Measurements from ENCODE around the gene MBD3.
"Not testable (repeated sequence)": the region's sequence is repeated elsewhere in the genome, so short reads cannot be mapped to it uniquely, and the experiment has no call there.

Gene MBD3, protein sequence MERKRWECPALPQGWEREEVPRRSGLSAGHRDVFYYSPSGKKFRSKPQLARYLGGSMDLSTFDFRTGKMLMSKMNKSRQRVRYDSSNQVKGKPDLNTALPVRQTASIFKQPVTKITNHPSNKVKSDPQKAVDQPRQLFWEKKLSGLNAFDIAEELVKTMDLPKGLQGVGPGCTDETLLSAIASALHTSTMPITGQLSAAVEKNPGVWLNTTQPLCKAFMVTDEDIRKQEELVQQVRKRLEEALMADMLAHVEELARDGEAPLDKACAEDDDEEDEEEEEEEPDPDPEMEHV

DNA sequence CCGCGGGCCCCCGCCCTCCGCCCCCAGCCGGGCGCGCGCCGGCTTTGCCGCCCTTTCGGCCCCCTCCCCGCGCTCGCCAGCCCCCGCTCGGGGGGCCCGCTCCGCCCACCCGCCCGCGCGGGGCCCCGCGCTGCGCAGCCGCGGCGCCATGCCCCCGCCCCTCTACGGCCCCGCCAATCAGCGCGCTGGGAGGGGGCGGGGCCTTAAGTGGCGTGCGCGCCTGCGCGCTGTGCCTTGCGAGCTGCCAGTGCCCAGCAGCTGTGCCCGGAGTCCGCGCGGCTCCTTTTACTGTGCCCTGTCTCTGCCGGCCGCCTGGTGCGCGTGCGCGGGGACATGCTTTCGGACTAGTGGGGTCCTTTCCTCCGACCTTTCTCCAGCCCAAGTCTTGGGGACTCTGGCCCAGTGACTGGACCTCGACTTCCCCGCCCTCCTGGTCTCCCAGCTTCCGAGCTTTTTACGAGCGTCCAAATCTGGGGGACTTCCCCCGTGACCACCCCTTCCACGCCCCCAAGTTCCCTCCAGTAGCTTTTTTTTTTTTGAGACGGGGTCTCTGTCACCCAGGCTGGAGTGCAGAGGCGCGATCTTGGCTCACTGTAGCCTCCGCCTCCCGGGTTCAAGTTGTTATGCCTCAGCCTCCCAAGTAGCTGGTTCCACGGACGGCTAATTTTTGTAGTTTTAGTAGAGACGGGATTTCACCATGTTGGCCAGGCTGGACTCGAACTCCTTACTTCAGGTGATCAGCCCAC, at the start of gene MBD3:
MBD3 (minus strand) TSS at position 111 of the 746 bp plus-strand sequence. CDS start 234 bp downstream, outside the sequence.
- DNase-seq = peak; percentile 89

DNA sequence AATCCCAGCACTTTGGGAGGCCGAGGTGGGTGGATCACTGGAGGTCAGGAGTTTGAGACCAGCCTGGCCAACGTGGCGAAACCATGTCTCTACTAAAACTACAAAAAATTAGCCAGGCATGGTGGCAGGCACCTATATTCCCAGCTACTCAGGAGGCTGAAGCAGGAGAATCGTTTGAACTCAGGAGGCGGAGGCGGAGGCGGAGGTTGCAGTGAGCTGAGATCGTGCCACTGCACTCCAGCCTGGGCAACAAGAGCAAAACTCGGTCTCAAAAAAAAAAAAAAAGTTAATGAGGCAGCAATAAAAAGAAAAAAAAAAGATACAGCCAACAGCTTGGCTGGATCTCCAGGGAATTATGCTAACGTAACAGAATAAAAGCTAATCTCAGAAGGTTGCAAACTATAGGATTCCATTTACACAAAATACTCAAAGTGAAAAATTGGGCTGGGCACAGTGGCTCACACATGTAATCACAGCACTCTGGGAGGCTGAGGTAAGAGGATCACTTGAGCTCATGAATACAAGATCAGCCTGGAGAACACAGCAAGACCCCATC, 48.3 kb upstream of the MBD3 start:
- DNase-seq = not testable (repeated sequence)

DNA sequence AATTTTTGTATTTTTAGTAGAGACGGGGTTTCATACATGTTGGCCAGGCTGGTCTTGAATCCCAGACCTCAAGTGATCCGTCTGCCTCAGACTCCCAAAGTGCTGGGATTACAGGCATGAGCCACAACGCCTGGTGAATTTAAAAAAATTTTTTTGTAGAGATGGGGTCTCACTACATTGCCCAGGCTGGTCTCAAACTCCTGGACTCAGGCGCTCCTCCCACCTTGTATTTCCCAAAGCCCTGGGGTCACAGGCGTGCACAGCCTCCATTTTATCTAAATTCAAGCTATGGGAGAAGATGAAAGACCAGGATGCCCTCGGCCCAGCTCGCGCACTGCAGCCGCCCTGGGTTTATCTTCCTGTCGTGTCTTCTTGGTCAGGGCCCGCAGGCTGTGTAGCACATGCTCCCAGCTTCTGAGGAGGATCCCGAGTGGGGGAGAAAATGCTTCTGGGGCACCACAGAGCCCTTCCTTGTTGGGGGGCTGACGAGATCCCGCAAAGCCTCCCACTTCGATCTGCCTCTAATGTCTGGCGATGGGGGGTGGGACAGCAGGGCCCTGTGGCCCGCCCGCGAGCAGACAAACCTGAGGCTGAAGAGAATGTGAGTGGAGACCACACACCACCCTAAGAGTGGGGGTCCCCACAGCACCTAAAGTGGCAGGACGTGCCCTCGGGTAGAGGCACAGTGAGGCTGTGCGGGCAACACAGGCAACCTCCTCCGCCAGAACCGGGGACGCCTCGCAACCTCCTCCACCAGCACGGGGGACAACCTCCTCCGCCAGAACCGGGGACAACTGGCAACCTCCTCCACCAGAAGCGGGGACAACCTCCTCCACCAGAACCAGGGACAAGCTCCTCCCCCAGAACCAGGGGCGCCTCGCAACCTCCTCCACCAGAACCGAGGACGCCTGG, 43.9 kb upstream of the MBD3 start:
- no peak for DNase-seq

DNA sequence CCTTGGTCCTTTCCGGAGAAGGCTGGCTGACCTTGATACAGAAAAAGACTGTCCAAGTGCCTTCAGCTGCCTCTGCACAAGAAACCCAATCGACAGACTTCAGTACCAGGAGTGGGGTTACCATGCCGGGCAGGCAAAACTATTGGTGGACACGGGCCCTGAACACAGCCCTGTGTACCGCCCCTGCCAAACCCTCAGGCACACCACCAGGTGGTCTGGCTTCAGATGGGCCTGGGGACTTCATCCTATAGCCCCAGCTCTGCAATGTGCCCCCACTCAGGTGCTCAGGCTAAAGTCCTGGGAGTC, 42.2 kb upstream of the MBD3 start:
- DNase-seq = no peak

DNA sequence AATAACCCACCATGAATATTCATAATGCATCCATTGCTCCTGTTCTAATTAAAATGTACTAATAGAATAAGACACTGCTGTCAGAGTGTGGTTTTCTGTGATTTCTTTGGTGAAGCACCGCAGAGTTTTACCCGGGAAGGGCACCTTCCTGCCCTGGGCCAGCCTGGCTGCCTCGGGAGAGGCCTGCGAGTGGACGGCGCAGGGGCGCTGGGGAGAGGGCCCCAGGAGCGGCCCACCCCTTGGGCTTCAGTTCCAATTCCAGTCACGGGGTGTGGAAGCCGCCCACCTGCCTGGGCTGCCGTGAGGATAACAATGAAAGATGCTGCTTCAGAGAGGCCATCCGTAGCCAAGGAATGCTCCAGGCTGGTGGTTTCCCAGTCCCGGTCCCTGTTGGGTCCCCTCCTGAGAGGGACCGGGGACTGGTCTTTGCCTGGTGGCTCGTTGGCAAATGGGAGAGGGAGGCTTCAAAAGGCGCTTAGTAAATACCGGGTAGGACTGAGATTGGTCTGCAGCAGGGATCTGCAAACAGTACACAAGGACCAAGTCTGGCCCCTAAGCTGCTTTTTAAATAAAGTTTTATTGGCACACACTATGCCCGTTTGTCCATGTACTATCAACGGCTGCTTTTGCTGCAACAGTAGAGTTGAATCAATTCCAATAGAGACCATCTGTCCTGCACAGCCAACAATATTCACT, 41.7 kb upstream of the MBD3 start:
- no peak for DNase-seq

DNA sequence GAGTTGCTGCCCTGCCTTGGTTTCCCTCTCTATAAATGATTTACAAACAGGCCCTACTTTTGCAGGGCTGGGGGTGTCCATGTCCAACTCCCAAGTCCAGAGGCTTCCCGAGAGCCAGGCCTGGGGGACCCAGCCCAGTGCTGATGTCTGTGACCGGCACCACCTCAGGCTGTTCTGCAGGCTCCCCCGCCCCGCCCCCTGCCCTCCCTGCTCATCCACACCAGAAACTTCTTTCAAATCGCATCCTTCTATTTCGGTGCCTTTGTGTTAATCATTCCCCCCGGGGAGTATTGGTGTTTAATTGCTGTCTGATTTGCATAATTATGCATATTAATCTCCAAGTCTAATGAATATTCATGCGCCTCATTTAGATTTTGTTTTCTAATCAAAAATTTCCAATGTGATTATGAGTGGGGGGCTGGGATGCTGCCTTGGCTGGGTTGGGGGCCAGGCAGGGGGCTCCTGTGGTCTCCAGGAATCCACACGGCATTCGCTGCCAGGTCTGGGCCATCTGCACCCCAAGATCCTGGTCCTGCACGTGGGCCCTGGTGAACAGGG, 40.7 kb upstream of the MBD3 start:
- DNase-seq = no peak

DNA sequence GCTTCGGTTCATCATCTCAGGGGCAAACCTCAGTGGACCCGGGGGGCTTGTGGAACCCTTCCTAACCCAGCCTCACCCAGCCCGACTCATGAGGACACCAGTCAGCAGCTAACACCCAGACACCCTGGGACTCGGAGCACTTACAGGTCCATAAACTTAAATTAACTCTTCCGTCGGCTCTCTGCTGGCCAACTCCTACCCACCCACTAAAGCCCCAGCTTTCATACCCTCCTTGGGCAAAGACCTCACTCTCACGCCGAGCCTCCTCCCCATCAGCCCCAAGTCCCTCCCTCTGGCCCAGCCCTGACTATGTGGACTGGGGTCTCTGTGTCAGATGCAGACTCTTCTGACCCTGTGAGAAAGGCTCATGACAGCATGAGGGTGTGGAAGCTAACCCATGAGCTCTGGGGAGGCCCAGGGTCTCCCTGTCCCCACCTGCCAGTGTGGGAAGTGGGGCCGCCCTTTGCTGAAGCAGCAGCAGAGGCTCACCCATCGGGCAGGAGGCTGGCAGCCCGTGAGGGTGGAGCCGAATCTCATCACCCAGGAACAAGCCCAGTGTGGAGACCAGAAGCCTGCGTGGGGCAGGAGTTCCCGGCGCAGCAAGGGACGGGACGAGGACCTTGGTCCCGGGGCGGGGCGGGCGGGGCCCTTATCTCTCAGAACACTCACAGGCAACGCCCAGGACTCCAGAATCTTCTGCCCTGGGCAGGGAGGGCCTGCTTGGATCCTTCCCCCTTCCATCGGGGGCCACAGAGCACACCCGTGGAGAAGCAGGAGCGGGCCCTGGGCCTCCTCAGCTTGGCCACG, 40.0 kb upstream of the MBD3 start:
- no peak for DNase-seq

DNA sequence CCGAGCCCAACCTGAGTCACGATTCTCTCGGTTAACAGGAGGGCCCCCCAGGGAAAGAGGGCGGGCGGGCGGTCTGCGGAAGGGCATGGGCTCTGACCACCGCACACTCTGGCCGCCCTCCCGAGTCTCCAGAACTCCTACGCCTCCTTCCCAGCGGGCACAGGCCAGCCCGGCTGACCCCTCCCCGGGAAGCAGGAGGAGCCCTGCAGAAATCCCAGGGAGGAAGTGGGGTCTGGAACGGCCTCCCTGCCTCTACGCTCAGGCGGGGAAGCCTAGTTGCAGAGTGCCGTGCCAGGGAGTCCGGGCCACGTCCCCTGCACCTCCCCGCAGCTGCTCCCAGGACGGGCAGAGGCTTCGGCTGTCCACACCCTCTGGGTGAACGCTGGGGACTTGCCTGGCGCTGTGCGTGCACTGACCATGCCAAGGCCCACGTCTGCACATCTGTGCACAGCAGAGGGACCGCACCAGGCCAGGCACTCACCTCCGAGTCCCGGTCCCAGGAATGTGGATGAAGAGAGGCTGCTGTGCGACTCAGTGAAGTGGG, 39.0 kb upstream of the MBD3 start:
- DNase-seq = no peak

DNA sequence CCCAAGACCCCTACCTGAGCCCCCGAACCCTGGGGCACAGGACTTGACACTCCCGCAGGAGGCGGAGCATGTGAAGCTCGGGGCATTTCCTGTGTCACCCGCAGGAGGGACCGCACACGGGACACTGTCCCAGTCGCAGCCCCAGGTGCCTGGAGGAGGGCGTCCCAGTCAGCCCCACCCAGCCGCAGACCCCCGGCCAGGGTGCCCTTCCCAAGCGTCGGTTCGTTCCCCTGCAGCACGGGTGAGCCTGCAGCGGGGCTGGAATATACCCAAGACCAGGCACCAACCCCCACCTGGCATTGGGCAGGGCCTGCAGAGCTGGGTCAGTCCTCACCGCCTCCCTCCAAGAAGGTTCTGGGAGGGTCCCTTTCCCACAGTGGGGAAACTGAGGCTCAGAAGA, 38.1 kb upstream of the MBD3 start:
- no peak for DNase-seq

DNA sequence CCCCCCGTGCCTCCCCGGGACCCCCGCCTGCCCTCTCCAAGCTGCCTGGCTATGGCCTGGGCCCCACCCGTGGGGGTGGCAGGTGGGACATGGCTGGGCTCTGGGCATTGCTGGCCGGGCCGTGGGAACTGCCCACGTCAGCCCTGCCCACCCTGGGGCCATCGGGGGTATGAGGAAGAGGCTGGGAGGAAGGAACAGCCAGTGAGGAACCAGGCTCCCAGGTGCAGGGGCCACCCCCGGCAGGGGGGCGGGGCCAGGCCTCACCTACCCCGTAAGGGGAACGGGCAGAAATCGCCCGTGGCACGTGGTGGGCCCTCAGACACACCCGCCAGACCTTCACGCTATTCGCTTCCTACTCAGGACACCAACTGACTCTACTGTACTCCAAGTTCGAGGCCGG, 37.3 kb upstream of the MBD3 start:
- DNase-seq = no peak

DNA sequence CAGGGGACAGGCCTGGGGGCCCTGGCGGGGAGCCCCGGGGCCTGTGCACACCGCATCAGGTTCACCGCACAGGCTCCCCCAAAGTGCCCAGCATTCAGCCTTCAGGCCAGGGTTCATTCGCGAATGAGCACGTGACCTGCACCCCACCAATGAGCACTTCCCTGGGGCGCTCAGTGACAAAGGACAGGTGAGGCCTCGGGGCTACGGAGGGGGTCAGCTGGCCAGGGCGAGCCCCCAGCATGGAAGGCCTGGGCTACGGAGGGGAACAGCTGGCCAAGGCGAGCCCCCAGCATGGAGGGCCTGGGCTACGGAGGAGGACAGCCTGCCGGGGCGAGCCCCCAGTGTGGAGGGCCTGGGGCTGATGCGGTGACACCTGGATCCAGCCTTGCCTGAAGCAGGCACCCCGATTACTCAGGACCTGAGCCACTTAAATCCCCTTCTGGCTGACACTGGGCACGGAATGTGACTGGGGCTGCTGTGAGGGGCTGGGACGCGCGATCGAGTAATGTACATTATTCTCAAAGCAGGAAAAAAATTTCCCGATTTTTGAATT, 36.7 kb upstream of the MBD3 start:
- no peak for DNase-seq

DNA sequence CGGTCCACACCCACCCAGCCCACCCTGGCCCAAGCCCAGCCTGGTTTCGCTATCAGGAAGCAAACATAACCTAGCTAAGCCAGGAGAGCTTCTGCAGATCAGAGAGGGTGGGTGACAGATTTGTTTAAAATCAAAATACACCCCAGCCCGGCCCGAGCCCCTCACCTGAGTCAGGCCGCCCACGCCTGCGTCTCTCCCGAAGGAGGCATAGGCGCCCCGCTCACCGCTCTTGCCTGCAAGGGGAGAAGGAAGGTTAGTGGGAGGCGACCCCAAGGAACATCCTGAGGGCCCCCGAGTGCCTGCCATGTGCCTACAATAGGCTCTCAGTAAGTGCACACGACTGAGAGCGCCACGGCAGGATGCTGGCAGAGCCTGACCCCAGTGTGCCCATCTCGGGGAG, 34.5 kb upstream of the MBD3 start:
- no peak for DNase-seq

DNA sequence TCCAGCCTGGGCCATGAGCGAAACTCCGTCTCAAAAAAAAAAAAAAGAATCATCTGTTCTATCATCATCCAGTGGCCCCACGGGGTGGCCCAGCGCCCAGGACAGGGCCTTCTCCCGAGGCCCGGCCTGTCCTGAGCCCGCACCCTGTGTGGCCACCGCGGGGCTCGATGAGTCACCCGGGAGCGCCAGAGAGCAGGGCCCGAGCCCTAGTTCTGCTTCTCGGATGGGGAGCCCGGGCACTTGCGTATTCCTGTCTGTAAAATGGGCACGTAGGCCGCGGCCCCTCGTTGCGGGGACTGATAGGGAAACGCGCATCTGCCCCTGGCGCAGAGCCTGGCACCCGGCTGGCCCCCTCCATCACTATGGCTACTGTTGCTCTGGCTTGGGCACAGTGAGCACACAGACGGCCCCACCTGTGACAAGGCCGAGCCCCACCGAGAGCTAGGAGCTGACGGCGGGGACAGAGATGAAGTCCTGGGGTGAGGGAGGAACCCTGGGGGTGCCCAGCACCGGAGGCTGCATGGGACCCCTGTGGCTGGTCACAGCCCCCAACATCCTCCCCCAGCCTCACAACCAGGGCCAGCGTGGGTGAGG, 33.8 kb upstream of the MBD3 start:
- no peak for DNase-seq

DNA sequence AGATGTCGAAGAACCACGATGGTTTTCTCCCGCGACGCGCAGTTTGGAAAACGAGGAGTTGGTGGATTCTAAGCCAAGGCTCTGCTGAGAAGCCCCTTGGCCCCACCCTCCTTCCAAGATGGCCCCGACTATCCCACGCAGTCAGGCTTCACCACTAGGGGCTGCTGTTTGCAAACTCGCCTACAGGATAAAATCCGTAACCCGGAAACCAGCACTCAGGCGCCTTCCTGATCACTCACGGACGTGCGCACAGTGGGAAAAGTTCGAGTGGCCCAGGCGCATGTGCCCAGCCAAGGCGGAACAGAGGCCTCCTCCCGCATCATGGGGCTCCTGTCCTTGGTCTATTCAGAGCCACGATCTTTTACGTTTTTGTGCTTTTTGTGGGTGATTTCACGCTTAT, 31.8 kb upstream of the MBD3 start:
- DNase-seq = peak; percentile 40

DNA sequence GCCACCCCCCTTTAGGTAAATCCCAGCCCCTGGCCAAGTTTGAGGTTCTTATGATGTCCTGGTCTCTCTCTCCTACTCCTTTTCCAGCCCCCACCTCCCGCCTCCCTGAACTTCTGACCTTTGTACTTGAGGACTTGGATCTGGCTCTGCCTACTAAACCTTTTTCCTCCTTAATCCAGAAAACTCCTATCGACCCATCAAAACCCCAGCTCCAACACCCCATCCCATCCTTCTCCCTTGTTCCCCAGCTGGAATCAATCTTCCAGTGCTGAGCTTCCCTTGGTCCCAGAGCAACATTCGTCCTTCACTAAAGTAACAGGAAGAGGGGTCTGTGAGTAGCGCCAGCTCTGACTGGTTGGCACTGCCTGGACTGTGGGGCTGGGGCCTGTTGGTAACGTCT, 29.9 kb upstream of the MBD3 start:
- DNase-seq = no peak

DNA sequence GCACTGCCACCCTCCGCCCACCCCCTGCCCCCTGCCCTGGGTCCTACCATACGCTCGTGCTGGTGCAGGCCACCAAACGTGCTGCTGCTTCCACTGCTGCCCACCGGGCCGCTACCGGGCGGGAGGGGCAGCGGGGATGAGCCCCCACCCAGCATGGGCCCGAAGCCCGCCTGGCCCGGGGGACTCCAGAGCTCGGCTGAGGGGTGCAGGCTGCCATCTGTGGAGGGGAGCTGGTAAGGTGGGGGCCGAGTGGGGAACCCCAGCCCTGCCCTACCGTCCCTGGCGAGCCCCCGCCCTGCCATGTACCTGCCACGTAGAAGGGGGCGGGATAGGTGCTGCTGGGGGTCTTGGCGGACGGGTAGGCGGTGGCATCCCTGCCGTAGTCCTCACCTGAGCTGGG, 29.3 kb upstream of the MBD3 start:
- DNase-seq = no peak

DNA sequence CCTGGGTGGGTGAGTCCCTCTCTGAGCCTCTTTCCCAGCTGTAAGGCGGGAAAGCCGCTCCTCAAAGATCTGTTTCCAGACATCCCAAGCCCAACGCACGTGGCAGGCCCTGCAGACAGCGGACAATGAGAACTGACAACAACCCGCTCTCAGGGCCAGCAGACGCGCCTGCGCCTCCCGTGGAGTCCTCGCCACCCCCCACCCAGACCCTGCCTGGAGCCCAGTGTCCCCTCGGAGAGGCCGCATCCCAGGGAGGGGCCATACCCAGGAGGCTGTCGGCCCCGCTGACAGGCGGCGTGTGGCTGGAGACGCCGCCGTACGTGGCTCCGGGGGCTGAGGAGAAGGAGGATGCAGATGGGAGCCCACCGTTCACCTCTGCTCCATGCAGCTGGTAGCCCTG, 28.9 kb upstream of the MBD3 start:
- no peak for DNase-seq

DNA sequence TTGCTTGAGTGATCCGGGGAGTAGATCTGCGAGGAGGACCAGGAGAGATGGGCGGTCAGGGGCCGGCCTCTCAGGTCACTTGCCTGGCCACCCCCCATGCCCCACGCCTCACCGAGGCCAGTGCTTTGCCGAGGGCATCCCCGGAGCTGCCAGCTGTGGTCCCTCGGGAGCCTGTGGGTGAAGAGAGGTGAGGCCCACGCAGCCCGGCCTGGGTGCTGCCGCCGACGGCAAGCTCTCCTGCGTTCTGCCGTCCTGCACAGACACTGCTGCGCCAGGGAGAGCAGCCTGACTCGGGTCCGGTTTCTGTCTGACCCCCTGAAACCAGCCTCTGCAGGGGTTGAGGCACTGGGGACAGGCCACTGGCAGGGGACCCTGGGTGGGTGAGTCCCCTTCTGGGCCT, 28.4 kb upstream of the MBD3 start:
- no peak for DNase-seq

DNA sequence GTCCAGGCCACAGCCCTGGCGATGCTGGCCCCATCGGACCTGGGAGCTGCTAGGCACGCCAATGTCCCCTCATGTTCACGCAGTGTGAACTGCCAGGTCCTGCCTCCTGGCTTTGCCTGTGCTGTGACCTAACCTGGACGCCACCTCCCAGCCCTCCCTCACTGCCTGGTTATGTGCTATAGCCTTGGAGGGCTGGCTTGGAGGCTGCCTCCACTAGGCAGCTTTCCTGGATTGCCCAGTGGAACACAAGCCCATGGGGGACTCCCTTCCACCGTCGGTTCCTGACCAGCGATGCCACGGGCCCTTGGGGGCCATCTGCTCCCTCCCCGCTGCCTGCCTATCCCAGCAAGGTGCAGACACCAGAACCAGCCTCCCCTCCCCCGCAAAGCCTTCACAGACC, 27.8 kb upstream of the MBD3 start:
- no peak for DNase-seq

DNA sequence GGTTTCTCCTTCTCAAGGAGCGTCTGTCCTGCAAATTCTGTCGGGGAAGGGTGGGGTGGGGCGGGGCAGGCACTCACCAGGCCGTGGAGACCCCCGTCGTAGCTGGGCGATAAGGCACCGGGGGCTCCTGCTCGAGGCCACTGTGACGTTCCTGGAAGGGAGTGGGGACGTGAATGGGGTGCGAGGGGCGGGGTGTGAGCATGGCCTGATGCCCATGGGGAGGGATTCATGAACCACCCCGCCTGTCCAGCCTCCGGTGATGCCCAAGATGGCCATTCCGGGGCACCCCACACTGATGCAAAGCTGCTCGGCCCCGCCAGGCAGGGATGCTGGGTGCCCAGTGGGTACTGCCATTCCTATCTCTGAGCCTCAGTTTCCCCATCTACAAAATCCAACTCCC, 27.0 kb upstream of the MBD3 start:
- DNase-seq = no peak

DNA sequence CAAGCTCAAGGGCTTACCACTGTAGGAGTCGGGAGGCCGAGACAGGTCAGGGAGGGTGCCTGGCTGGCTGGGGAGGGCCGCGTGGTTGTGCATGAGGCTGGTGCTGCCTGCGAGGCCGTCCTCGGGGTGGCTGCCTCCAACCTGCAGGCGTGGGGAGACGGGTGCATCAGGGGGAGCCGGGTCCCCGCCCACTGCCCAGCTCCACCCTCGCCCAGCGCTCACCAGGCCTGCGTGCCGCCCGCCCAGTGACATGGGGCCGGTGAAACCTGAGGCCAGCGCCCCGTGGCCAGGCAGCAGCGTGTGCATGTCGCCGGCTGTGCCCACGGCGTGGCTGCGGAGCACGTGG, 26.4 kb upstream of the MBD3 start:
- DNase-seq = no peak
